Astrocyte of the cerebellum (primary cell): ENCODE measurements around the gene VPS4A.

Source experiments
- DNase-seq: peaks from one replicate; pipeline ENCODE4 v3.0.0-alpha.2; 2011; ENCODE audit warnings: low read depth
- H3K4me3 ChIP-seq: 2 replicates; pipeline ENCODE4 v1.5.1; 2011; ENCODE audit warnings: mild to moderate bottlenecking, low read depth, low read length, moderate library complexity
- in situ Hi-C: cut with HindIII; loops from 2 replicates; pipeline ENCODE4 v1.10.0; 2017; ENCODE audit warnings: low sequenced_read_pairs
- TF ChIP-seq, protein P1 (sequence below): IDR thresholded peaks from 2 replicates; pipeline ENCODE4 v1.5.1; 2012; ENCODE audit warnings: low read length, low read depth, moderate library complexity, mild to moderate bottlenecking; ENCODE audit errors: missing control alignments

Gene VPS4A

DNA sequence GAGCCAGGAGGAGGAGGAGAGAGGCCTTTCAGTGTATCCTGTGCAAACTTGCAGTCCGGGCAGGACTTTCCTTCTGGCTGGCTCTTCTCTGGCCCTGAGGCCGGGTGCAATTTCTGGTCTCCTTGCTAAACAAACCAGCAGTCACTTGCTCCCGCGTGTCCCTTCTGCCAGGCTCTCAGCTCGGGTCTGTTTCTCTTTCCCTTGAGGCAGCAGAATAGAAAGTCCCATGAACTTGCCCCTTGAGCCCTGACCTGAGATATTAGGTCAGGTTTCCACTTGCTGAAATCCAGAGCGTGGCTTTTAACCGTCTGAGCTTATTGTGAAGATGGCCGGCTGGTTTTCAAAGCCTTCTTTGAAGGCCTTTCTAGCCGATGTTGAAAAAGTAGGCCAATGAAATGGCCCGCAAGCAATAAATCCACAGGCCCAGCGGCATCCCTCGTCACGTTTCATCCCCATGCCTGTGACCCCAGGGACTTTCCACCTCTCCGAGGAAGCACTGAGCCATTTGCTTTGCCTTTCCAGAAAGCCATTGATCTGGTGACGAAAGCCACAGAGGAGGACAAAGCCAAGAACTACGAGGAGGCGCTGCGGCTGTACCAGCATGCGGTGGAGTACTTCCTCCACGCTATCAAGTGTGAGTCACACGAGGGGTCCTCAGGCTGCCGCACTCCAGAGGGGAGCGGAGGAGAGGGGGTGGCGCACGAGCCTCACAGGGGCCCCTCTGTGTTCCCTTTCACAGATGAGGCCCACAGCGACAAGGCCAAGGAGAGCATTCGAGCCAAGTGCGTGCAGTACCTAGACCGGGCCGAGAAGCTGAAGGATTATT, 4.5 kb downstream of the VPS4A start:
- in situ Hi-C loops = no loop called here
- DNase-seq = no peak
- TF ChIP-seq, protein P1, sequence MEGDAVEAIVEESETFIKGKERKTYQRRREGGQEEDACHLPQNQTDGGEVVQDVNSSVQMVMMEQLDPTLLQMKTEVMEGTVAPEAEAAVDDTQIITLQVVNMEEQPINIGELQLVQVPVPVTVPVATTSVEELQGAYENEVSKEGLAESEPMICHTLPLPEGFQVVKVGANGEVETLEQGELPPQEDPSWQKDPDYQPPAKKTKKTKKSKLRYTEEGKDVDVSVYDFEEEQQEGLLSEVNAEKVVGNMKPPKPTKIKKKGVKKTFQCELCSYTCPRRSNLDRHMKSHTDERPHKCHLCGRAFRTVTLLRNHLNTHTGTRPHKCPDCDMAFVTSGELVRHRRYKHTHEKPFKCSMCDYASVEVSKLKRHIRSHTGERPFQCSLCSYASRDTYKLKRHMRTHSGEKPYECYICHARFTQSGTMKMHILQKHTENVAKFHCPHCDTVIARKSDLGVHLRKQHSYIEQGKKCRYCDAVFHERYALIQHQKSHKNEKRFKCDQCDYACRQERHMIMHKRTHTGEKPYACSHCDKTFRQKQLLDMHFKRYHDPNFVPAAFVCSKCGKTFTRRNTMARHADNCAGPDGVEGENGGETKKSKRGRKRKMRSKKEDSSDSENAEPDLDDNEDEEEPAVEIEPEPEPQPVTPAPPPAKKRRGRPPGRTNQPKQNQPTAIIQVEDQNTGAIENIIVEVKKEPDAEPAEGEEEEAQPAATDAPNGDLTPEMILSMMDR = no peak
- H3K4me3 ChIP-seq = no peak overlapping the region

DNA sequence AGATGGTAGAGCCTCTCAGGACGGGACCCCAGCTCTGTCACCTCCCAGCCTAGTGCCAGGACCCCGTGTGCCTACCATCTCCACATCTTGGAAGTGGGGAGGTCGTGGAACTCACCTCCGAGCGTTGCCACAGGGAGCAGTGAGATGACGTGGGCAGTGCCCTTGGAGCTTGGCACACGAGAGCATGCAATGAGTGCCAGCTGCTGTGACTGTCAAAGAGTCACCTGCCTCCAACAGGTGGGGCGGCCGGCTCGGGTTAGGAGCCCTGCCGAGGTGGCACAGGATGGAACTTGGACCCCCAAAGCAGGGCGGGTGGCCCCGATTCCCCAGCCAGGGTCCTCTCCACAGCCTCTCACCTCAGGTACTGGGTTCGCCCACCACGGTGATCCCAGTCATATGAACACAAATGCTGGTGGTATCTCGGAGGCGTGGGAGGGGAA, 5.5 kb downstream of the VPS4A start:
- no peak overlapping the region for H3K4me3 ChIP-seq
- in situ Hi-C loops = no loop called here
- no peak for DNase-seq
- TF ChIP-seq, protein P1 = no peak

DNA sequence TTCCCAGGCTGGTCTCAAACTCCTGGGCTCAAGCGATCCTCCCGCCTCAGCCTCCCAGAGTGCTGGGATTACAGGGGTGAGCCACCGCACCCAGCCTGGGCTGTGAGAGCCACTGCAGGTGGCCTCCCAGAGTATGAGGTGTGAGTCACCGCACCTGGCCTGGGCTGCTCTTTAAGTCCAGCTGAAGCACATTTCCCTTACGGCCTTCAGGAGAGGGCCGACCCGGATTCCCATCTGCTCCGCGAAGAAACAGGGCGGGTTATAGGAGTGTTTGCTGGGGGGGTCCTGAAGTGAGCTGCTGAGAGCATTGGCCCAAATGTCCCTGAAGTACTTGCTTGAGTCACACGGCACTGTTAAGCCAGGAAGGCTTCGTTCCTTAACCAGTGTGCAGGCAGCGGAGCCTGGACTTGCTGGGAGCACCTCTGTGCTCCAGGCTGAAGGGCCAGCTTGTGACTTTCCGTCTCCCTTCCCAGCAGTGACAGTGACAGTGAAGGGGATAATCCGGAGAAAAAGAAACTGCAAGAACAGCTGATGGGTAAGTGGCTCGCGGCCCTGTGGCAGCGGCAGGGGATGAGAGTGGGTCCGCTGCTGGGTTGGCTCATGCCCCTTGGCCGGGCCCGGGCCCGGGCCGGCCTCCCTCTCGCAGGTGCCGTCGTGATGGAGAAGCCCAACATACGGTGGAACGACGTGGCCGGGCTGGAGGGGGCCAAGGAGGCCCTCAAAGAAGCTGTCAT, 7.2 kb downstream of the VPS4A start:
- no peak for DNase-seq
- H3K4me3 ChIP-seq = no peak overlapping the region
- TF ChIP-seq, protein P1 = no peak
- in situ Hi-C loops = no loop called here

DNA sequence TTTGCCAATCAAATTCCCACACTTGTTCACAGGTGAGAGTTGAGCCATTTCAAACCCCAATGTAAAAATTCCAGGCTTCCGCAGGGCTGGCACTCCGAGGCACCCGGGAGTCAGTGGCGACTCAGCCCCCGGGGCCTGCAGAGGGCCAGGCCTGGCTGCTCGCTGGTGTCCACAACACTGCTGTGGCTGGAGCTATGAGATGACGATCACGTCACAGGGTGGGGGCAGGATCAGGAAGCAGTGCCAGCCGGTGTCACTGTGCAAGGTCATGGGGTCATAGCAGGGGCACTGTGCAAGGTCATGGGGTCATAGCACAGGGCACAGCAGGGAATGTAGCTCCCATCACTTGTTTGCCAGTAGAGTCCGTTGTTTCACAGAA, 7.8 kb downstream of the VPS4A start:
- H3K4me3 ChIP-seq = no peak overlapping the region
- TF ChIP-seq, protein P1 = no peak
- no peak for DNase-seq
- in situ Hi-C loops = no loop called here

DNA sequence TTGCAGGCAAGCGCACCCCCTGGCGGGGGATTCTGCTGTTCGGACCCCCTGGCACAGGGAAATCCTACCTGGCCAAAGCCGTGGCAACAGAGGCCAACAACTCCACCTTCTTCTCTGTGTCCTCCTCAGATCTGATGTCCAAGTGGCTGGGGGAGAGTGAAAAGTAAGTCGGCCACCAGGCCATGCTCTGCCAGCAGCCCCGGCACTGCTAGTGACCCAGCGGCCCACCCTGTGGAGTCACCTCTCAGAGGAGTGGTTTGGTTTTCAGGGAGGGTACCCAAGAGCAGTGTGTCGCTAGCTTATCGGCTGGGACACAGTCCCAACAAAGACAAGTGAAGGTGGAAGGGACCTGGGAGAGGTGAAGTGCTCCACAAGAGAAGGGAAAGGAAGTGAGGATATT, 8.2 kb downstream of the VPS4A start:
- TF ChIP-seq, protein P1 = no peak

DNA sequence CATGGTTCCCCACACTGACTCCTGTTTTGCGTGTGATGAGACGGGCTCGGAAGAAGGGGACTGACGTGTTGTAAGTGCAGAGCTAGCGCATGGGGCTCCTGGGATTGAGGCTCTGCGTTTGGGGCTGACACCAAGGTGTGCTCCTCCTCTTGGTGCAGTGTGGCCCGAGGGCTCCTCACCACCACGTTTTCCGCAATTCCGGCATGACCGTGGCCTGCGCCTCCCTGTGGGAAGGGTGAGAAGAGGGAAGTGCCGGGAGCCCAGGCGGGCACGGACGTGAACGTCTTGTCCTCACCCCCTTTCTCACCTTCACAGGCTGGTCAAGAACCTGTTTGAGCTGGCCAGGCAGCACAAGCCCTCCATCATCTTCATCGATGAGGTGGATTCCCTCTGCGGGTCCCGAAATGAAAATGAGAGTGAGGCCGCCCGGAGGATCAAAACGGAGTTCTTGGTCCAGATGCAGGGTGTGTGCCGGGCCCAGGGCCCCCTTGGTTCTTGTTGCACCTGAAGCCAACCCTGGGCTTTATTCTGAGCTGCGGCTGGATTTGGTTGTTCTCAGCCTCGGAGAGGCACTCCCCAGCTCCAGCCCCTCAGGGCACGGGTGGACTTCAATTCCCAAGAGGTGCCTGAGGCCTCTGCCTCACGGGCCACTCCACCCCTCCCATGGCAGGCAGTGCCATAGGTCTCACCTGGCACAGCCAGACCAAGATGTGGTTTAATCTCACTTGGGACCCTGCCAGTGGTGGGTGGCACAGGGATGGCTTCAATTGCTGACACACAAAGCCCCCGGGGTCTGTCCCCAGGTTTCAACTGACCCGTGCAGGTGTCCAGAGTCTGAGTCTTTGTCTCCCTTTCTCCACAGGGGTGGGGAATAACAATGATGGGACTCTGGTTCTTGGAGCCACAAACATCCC, 8.9 kb downstream of the VPS4A start:
- H3K4me3 ChIP-seq = no peak overlapping the region
- DNase-seq = no peak
- TF ChIP-seq, protein P1 = no peak
- in situ Hi-C loops = no loop called here

More for the DNA sequence above, 8.2 kb downstream of the VPS4A start:
- DNase-seq = no peak
- in situ Hi-C loops = no loop called here
- H3K4me3 ChIP-seq = no peak overlapping the region
